ENCODE results near the gene BTNL8. TPM values are rescaled to one million over a fixed set of nuclear protein-coding genes. Genes with fewer than 3 reads are reported as not detected.

Gene BTNL8
- total RNA-seq, 1 donor from 2014 or later, result not detected

DNA sequence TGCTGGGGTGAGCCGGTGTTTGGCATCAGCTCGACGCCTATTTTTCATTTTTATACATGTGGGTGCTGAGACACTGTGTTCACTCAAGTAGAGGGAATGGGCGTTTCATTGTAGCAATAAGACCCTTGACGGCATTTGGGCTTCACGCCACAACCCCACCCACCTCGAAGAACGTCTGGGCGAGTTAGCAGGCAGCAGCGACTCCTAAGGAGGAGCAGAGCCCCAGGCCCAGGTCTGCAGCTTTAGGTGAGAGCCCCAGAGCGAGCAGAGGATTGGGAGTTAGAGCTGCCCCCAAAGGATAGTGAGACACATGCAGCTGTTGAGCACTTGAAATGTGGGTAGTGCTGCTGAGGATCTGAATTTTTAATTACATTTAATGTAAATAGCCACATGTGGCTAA lies 36.3 kb upstream of the BTNL8 start:
- ATAC-seq (ENCODE audit: low read depth) (no peak), DNase-seq (no peak)
- Mint-ChIP-seq H3K27me3 (peaks cover 3% of the 10 kb centered on the region), H3K27ac (no peak overlapping the region), H3K9me3 (no peaks in the 10 kb centered on the region), H3K4me1 (peaks cover 18% of the 10 kb centered on the region), H3K36me3 (ENCODE audit: low read depth) (peaks cover 15% of the 10 kb centered on the region), H3K4me3 (no peak overlapping the region)
- no peak for TF ChIP-seq CTCF (IDR thresholded peaks at IDR 0.05)
- intact Hi-C loops (cut with micrococcal nuclease), result loop anchor here (5.0 kb wide), 1 partner anchor 570 kb away; the partner anchor contains the start of gene MAPK9
- POLR2A ChIA-PET, result interaction anchor here (1.4 to 4.4 kb wide), 5 partner anchors 32 to 345 kb away, joined by 3 to 118 read pairs (median 12); no protein-coding TSS in a partner anchor
- CTCF ChIA-PET, result no interaction called here

- Mint-ChIP-seq H3K4me1 (peaks cover 3% of the 10 kb centered on the region), H3K9me3 (no peaks in the 10 kb centered on the region), H3K36me3 (ENCODE audit: low read depth) (no peaks in the 10 kb centered on the region), H3K27ac (no peak overlapping the region), H3K4me3 (no peak overlapping the region), H3K27me3 (peaks cover 3% of the 10 kb centered on the region)
- POLR2A ChIA-PET, result no interaction called here
- TF ChIP-seq CTCF (IDR thresholded peaks at IDR 0.05), result no peak
- no peak for ATAC-seq (ENCODE audit: low read depth)
- DNase-seq, result no peak
- CTCF ChIA-PET, result interaction anchor here (0.6 to 0.9 kb wide), 3 partner anchors 52 to 82 kb away, joined by 3 read pairs; no protein-coding TSS in a partner anchor
- intact Hi-C loops (cut with micrococcal nuclease), result loop anchor here (5.0 kb wide), 1 partner anchor 221 kb away; no protein-coding TSS in a partner anchor
These were observed 32.8 kb upstream of the BTNL8 start for GRCh38 chr5:180865981-180866695.

DNA sequence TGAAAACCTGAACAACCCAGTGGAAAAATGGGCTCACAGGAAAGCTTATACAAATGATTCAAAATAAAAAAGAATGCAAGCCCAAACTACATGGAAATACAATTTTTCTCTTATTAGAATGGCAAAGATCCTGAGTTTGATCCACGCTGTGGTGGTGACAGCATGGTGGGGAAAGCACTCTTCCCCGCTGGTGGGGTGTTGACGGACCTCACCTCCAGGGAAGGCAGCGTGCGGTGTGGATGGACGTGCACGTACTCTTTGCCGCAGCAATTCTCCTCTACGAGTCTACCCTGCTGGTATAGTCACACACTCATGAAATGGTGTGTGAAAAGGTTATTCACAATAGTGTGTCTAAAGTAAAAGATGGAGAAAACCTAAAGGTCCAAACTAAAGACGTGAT lies 32.0 kb upstream of the BTNL8 start:
- Mint-ChIP-seq H3K9me3 (no peaks in the 10 kb centered on the region), H3K36me3 (ENCODE audit: low read depth) (no peaks in the 10 kb centered on the region), H3K4me1 (peaks cover 3% of the 10 kb centered on the region), H3K27ac (no peak overlapping the region), H3K4me3 (no peak overlapping the region), H3K27me3 (peaks cover 3% of the 10 kb centered on the region)
- ChIA-PET CTCF (no interaction called here), POLR2A (no interaction called here)
- DNase-seq (no peak), ATAC-seq (ENCODE audit: low read depth) (no peak)
- no peak for TF ChIP-seq CTCF (IDR thresholded peaks at IDR 0.05)
- intact Hi-C loops (cut with micrococcal nuclease), result loop anchor here (5.0 kb wide), 1 partner anchor 220 kb away; no protein-coding TSS in a partner anchor

DNA sequence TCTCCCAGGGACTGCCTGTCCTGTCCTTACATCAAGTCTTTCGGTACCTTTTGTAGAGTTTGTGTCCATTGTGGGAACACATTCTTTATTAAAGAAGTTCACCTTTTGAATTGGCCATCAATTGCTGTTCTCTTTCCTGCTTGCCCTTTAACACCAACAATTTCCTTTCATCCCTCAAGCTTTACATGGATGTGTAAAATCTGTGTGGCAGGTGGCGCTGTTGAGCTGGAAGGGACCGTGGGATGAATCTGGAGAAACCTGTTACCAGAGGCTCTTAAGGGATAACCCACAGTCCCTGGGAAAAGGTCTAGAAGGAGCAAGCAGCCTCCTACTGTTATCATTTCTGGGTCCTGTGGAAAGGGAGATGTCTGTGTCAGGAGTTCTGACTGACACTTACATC lies 30.0 kb upstream of the BTNL8 start:
- POLR2A ChIA-PET, result interaction anchor here (1.1 to 1.6 kb wide), 2 partner anchors 9 to 185 kb away, joined by 3 to 7 read pairs; no protein-coding TSS in a partner anchor
- Mint-ChIP-seq H3K36me3 (ENCODE audit: low read depth) (no peaks in the 10 kb centered on the region), H3K4me3 (no peak overlapping the region), H3K9me3 (no peaks in the 10 kb centered on the region), H3K4me1 (peaks cover 13% of the 10 kb centered on the region), H3K27ac (no peak overlapping the region), H3K27me3 (peaks cover 3% of the 10 kb centered on the region)
- TF ChIP-seq CTCF (IDR thresholded peaks at IDR 0.05), result peak; percentile 20
- intact Hi-C loops (cut with micrococcal nuclease), result loop anchor here (1.0 to 5.0 kb wide), 3 partner anchors 85 to 290 kb away; no protein-coding TSS in a partner anchor
- CTCF ChIA-PET, result interaction anchor here (1.0 to 2.2 kb wide), 6 partner anchors 66 to 231 kb away, joined by 3 to 22 read pairs (median 4); partner anchors contain the start of gene MGAT1
- ATAC-seq (ENCODE audit: low read depth) (peak; percentile 54), DNase-seq (peak; percentile 45)

- DNase-seq, result no peak
- Mint-ChIP-seq H3K4me1 (peaks cover 16% of the 10 kb centered on the region), H3K36me3 (ENCODE audit: low read depth) (no peaks in the 10 kb centered on the region), H3K27me3 (peaks cover 3% of the 10 kb centered on the region), H3K27ac (no peak overlapping the region), H3K9me3 (no peaks in the 10 kb centered on the region), H3K4me3 (no peak overlapping the region)
- ChIA-PET POLR2A (interaction anchor here (1.1 to 1.6 kb wide), 2 partner anchors 9 to 184 kb away, joined by 3 to 7 read pairs; no protein-coding TSS in a partner anchor), CTCF (interaction anchor here (1.0 to 2.2 kb wide), 6 partner anchors 67 to 230 kb away, joined by 3 to 22 read pairs (median 4); partner anchors contain the start of gene MGAT1)
- intact Hi-C loops (cut with micrococcal nuclease), result loop anchor here (1.0 to 5.0 kb wide), 3 partner anchors 85 to 290 kb away; no protein-coding TSS in a partner anchor
- TF ChIP-seq CTCF (IDR thresholded peaks at IDR 0.05), result no peak
- ATAC-seq (ENCODE audit: low read depth), result no peak
These were observed 29.4 kb upstream of the BTNL8 start for GRCh38 chr5:180869587-180869986.

All from activated B cell treated with CpG ODN at 0.5 μM for 24 hours (primary cell).